ENCODE results near the gene MORN1.

Gene MORN1

DNA sequence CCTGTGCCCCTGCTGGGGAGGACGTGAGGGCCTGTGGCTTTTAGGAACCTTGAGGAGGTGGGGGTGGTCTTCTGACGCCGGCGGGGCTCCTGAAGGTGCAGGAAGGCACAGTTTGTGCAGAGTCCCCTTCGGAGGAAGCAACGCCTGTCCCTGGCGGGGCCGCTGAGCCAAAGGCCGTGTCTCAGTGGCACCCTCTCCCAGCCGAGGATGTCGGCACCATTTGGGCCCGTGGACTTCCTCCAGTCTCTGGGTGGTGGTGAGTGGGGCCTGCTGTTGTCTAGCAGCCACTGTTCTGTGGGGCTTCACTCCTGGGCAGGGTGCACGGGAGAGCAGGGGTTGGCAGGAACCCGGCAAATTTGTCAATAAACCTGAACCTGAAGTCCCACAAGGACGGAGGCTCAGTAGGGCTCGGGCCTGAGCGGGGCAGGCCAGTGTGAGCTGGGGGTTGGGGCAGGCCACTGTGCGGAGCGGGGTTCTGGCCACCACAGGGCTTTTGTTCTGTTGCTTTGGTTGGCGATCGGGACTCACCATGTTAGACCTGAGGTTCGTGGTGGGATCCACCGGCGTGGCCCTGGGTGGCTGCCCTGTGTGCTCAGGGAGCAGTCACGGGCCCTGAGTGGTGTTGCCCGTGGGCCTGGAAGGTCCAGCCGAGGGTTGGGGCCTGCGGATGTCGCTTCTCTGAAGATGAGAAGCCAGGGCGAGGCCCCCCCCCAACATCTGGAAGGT lies 98.5 kb downstream of the MORN1 start:
- DNase-seq (ENCODE audit: low read depth in 2 of 2): no peak

GRCh38 chr1:2291577-2291976 lies 99.8 kb downstream of the MORN1 start:
- DNase-seq (ENCODE audit: low read depth in 2 of 2): no peak

DNA sequence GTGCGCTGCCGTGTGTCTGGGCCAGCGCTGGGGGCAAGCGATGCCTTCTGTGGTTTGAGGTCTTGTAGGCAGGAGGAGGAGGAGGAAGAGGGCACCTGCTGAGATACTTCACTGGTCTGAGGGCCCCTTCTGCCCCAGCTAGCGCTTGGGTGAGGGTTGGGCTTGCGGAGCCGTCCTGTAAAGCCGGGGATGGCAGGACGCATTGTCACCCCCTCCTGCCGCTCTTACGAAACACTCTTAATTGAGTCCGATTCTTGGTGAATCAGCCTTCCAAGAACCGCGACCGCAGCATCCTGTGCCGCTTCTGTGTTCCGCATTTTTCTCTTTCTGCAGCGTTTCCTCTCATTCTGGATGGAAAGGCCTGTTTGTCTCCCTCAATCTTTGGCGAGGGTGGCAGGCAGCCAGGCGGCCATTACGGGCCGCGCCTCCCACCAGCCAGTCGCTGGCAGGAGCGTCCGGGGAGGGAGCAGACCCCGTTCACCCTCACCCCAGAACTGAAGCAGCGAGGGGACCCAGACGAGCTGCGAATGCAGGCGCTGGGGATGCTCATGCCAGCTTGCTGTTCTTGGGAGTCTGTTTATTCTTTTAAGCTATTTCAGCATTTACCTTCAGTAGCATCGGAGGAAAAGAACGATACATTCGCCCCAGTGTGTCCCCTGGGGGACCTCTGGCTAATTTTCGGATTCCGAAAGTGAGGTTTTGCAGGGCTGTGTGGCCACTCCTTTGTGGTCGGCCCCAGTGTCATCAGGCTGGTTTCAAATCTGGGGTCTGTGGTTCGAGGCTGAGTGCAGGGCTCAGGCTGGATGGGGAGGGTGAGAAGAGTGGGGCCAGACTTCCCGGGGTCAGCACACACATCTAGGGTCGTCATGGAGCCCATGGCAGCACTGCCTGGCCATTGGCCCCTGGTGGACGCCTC lies 100.5 kb downstream of the MORN1 start:
- peak; percentile 59 to 72 for DNase-seq (ENCODE audit: low read depth in 2 of 2)

DNA sequence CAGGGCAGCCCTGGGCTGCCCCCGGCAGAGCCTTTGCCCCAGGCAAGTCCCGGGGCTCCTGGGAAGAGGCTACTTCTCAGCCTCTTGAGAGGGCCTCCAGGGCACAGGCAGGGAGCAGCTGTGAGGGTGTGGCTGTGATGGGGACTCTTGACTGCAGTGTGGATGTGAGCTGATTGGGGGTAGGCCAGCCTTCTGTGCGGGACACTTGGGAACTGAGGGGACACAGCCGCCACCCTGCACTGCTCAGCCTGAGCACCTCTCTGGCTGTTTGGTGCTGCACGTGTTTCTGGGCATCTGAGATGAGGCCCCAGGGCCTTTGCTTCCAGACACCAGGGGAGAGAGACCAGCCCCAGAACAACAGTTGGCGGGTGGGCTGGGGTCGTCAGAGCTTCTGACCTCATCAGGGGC lies 101.2 kb downstream of the MORN1 start:
- no peak for DNase-seq (ENCODE audit: low read depth in 2 of 2)

DNA sequence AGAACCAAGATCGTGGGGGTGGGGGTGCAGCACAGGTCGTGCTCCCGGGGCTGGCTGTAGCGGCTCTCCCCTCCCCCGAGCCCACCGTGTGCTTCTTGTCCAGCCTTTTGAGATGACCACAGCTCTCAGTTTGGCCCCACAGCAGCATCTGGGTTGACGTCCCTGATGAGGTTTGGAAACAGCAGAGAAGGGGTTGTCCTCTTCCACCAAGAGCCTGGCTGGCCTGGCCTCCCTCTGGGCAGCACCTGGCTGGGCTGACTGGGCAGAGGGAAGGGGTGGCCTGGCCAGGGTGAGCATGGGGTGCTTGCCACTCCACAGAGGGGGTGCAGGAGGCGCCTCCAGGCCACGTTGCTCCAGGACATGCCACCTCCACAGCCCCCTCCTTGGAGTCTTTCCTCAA lies 101.7 kb downstream of the MORN1 start:
- no peak for DNase-seq (ENCODE audit: low read depth in 2 of 2)

GRCh38 chr1:2288816-2289536 lies 102.4 kb downstream of the MORN1 start:
- no peak for DNase-seq (ENCODE audit: low read depth in 2 of 2)

DNA sequence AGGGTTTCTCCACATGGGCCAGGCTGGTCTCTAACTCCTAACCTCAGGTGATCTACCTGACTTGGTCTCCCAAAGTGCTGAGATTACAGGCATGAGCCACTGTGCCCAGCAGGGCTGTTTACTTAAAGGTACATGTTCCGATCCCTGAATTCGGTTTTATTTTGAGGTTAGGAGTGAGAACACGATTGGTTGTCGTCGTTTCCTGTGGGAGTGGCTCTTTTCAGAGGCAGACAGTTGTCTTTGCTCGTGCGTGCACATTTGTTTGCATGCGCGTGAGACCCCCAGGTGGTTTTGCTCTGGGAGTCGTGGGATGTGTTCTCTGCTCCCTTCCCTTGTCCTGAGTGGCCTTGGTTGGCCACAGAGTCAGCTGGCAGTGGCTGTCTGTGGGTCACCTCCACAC lies 103.0 kb downstream of the MORN1 start:
- DNase-seq (ENCODE audit: low read depth in 2 of 2): no peak

DNA sequence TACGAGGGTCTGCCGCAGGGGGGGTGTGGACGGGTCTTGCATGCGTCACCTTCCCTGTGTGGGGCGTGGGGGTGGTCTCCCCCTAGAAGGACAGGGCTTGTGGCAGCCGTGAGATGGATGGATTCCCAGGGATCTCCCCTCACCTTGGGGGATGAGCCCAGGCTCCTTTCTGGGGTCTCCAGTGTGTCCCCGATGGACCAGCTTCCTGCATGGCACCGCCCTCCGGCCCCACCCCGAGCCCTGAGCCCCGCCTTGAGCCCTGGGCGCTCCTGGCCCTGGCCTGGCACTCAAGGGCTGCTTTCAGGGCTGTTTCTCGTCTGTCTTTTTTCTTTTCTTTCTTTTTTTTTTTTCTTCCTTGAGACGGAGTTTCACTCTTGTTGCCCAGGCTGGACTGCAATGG lies 103.7 kb downstream of the MORN1 start:
- no peak for DNase-seq (ENCODE audit: low read depth in 2 of 2)

- no peak for DNase-seq (ENCODE audit: low read depth in 2 of 2)
These were observed 104.4 kb downstream of the MORN1 start for GRCh38 chr1:2286923-2287322.

DNA sequence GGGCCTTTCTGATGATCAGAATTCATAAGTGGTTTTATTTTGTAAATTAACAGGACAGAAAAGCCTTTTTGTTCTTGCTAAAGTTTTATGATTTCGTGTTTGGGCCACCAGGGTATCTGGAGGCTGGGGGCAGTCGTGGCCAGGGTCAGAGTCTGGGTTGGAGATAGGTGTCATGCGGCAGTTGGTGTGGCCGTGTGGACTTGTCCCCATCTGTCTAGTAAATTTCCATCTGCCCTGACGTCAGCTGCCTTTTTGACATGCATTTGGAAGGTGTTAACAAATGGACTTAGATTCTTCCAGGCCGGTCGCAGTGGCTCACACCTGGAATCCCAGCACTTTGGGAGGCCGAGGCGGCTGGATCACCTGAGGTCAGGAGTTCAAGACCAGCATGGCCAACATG lies 106.4 kb downstream of the MORN1 start:
- DNase-seq (ENCODE audit: low read depth in 2 of 2): no peak

DNA sequence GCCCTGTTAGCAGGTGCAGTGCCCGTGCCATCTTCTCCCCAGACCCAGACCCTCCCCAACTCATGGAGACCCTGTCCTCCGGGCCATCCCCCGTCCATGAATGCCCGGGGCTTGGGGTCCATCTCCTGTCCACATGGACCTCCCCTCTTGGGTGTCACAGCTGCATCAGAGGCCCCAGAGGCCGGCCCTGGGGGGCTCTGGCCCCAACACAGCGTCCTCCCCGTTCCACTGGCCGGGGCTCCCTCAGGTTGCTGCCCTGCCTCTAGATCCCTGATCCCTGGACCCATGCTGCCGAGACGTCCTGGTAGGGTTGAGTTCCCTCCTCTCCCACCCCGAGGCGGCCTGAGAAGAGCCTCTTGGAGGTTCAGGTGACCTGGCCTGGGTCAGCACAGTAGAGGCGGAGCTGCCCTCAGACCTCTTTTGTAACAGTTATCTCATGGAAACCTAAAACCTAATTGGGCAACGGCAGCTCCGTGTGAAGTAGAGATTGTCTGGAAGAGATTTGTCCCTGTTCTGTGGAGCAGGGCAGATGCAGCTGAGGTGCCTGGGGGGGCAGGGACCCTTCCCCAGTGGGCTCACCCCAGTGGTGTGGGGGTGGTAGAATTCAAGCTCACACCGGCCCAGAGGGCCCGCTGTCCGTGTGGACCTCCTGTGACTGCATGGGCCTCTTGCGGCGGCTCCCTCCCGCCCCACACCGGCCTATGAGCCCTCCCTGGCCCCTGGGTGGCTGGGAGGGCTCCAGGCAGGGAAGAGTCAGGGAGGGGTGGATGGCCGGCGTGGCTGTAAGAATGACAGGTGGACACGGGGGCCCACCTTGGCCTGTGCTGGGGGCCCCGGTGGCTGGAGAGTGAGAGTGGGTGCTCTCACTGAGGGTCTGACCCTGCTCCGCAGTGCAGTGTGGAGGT lies 107.1 kb downstream of the MORN1 start:
- no peak for DNase-seq (ENCODE audit: low read depth in 2 of 2)

DNA sequence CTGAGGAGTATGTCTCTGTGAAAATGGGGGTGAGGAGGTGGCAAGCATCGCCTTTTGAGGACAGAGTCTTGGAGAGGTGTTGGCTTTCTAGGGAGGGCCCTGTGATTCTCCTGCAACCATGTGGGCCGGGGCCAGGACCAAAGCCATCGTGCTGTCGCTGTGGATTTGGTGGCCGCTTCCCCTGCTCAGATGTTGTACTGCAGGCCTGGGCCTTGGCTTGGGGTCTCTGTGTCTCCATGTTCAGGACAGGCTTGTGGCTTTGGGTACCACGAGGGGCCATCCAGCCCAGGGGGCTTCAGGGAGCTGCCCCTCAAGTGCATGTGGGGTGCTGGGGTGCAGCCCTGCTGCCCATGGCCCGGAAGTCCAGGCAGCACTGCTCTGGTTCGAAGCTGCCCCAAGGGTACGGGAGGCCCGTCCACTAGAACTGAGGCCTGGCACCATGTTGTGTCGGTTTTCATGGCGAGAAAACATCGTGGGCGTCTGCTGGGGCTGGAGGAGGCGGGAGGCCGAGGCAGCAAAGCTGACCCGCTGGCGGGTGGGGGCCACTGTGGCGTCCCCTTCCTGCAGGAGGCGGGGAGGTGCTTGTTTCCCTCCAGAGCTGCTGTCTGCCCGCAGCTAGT lies 107.9 kb downstream of the MORN1 start:
- no peak for DNase-seq (ENCODE audit: low read depth in 2 of 2)

DNA sequence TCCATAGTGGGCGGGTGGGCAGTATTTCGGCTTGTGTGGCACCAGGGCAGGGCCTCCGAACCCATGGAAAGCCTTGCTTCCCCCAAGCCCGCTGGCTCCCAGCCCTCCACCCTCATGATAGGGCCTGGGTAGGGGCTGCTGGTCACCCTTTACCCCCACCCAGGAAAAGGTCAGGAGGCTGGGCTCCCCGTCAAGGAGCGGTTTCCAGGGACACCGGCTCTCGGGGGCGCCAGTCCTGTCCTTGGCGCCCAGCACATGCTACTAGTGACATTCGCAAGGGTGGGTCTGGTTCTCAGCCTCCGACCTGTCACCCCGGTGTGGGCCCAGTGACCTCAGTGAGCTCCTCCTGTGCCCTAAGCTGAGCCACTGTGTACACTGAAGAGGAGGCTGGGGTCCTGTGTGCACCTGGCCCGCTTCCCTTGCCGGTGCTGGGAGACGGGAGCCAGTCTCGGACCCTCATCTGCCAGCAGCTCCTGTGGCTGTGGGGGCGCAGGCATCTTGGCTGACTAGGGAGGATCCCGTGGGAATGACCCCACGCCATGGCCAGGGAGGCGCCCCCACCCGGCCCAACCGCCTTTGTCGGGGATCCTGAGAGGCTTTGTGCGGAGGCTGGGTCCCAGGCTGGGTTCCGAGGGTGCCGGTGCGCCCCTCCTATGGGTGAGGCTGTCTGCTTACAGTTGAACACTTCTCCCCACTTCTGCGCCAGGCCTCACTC lies 108.6 kb downstream of the MORN1 start:
- no peak for DNase-seq (ENCODE audit: low read depth in 2 of 2)

- DNase-seq (ENCODE audit: low read depth in 2 of 2): no peak
These were observed 111.5 kb downstream of the MORN1 start for GRCh38 chr1:2279817-2280216.

GRCh38 chr1:2279210-2279639 lies 112.1 kb downstream of the MORN1 start:
- no peak for DNase-seq (ENCODE audit: low read depth in 2 of 2)

GRCh38 chr1:2278591-2279209 lies 112.7 kb downstream of the MORN1 start:
- DNase-seq (ENCODE audit: low read depth in 2 of 2): no peak

GRCh38 chr1:2277741-2278488 lies 113.4 kb downstream of the MORN1 start:
- DNase-seq (ENCODE audit: low read depth in 2 of 2): no peak

GRCh38 chr1:2276803-2277580 lies 114.4 kb downstream of the MORN1 start:
- no peak for DNase-seq (ENCODE audit: low read depth in 2 of 2)
